Hepatocyte (in vitro differentiated cells): ENCODE results near the gene DGKZ. TPM values are rescaled to one million over a fixed set of nuclear protein-coding genes. Genes with fewer than 3 reads are reported as not detected.
A peak's percentile ranks its signal among the peaks of the same experiment; 100 is the strongest.

Source experiments
- DNase-seq: peaks from one replicate; pipeline ENCODE4 v3.0.0-alpha.2; 2016; ENCODE audit warnings: low spot score
- H2AFZ ChIP-seq: fragments of 200-600 bp; sonication (generic); 2 replicates; pipeline ENCODE4 v1.6.0; 2016; ENCODE audit warnings: antibody characterized with exemption, mild to moderate bottlenecking
- H3K27ac ChIP-seq: fragments of 200-600 bp; sonication (generic); 2 replicates; pipeline ENCODE4 v1.5.1; 2016; ENCODE audit warnings: mild to moderate bottlenecking
- H3K27me3 ChIP-seq: fragments of 200-600 bp; sonication (generic); 2 replicates; pipeline ENCODE4 v1.6.1; 2016
- H3K36me3 ChIP-seq: fragments of 200-600 bp; sonication (generic); replicated peaks from 2 replicates; pipeline ENCODE4 v1.5.1; 2016; ENCODE audit warnings: low read depth; ENCODE audit not compliant: insufficient read depth
- H3K4me1 ChIP-seq: fragments of 200-600 bp; sonication (generic); 2 replicates; pipeline ENCODE4 v1.5.1; 2016; ENCODE audit warnings: mild to moderate bottlenecking, moderate library complexity; ENCODE audit not compliant: insufficient read depth
- H3K4me2 ChIP-seq: fragments of 200-600 bp; sonication (generic); 2 replicates; pipeline ENCODE4 v1.6.0; 2016
- H3K4me3 ChIP-seq: fragments of 200-600 bp; sonication (generic); 2 replicates; pipeline ENCODE4 v1.5.1; 2016; ENCODE audit warnings: mild to moderate bottlenecking
- H3K79me2 ChIP-seq: fragments of 200-600 bp; sonication (generic); 2 replicates; pipeline ENCODE4 v1.6.0; 2017; ENCODE audit warnings: mild to moderate bottlenecking
- H3K9me2 ChIP-seq: fragments of 200-600 bp; sonication (generic); replicated peaks from 2 replicates; pipeline ENCODE4 v1.6.0; 2017; ENCODE audit warnings: mild to moderate bottlenecking; ENCODE audit not compliant: insufficient read depth
- H3K9me3 ChIP-seq: fragments of 200-600 bp; sonication (generic); 2 replicates; pipeline ENCODE4 v1.5.1; 2016; ENCODE audit warnings: low read depth, mild to moderate bottlenecking
- H4K20me1 ChIP-seq: fragments of 200-600 bp; sonication (generic); 2 replicates; pipeline ENCODE4 v1.6.0; 2016; ENCODE audit warnings: mild to moderate bottlenecking; ENCODE audit not compliant: insufficient read depth, poor library complexity, severe bottlenecking
- CTCF ChIP-seq: fragments of 200-600 bp; sonication (generic); IDR thresholded peaks from 2 replicates; pipeline ENCODE4 v1.5.1; 2016; ENCODE audit warnings: antibody characterized with exemption, mild to moderate bottlenecking; ENCODE audit not compliant: poor library complexity
- EZH2 ChIP-seq: fragments of 200-600 bp; sonication (generic); IDR thresholded peaks from 2 replicates; pipeline ENCODE4 v1.6.1; 2016; ENCODE audit warnings: antibody characterized with exemption, mild to moderate bottlenecking, borderline replicate concordance
- EZH2phosphoT487 ChIP-seq: fragments of 200-600 bp; sonication (generic); IDR thresholded peaks from one replicate; pipeline ENCODE4 v1.6.1; 2018; ENCODE audit warnings: antibody characterized with exemption, mild to moderate bottlenecking, low read depth, moderate library complexity; ENCODE audit not compliant: unreplicated experiment, severe bottlenecking
- WGBS: methylation state at CpG from one replicate; pipeline ENCODE4 v1.1.6; 2016; ENCODE audit warnings: low lambda C conversion rate; ENCODE audit errors: missing lambda C conversion rate; 5-methylcytosine and 5-hydroxymethylcytosine counted together
- polyA plus RNA-seq: library from polyadenylated mRNA; unstranded; fragments of >200 nt; fragmentation: Nextera tagmentation; extraction: Ambion mirVana; gene quantifications from 2 replicates; pipeline ENCODE4 v1.2.1, GENCODE V29; 2016
- total RNA-seq: library from RNA; depleted of rRNA; stranded (reverse); fragments of >200 nt; gene quantifications from 2 replicates; pipeline ENCODE4 v1.2.3, GENCODE V29; 2014

The DGKZ gene
- total and polyA plus RNA-seq, 2 experiments from 2014 or later: 26.6 to 42.9 TPM

- Histone ChIP-seq H3K27ac (no peak overlapping the region), H3K36me3 (no peaks in the 10 kb centered on the region), H3K4me2 (no peak overlapping the region), H3K27me3 (no peaks in the 10 kb centered on the region), H3K9me3 (no peaks in the 10 kb centered on the region), H3K4me1 (peaks cover 11% of the 10 kb centered on the region), H2AFZ (no peak overlapping the region), H3K79me2 (peaks cover 16% of the 10 kb centered on the region), H3K9me2 (no peaks in the 10 kb centered on the region), H3K4me3 (no peak overlapping the region), H4K20me1 (peaks cover 4% of the 10 kb centered on the region)
- WGBS: 98% methylated on average over 21 of the region's 22 CpGs
- TF ChIP-seq EZH2 (no peak), CTCF (no peak), EZH2phosphoT487 (no peak)
- DNase-seq: no peak
Observed at GRCh38 chr11:46366260-46366659, 19.0 kb downstream of the DGKZ start.

- H3K36me3 ChIP-seq: no peaks in the 10 kb centered on the region
- no peak overlapping the region for H3K4me3 ChIP-seq
- H2AFZ ChIP-seq: no peak overlapping the region
- no peak for DNase-seq
- H3K4me2 ChIP-seq: no peak overlapping the region
- H3K4me1 ChIP-seq: peaks cover 8% of the 10 kb centered on the region
- 94% methylated on average over 28 of the region's 31 CpGs for WGBS
- peaks cover 4% of the 10 kb centered on the region for H4K20me1 ChIP-seq
- H3K9me3 ChIP-seq: no peaks in the 10 kb centered on the region
- no peak overlapping the region for H3K27ac ChIP-seq
- peaks cover 12% of the 10 kb centered on the region for H3K79me2 ChIP-seq
- no peak for TF ChIP-seq EZH2
- TF ChIP-seq CTCF: no peak
- TF ChIP-seq EZH2phosphoT487: no peak
- H3K9me2 ChIP-seq: no peaks in the 10 kb centered on the region
- H3K27me3 ChIP-seq: no peaks in the 10 kb centered on the region
Observed at GRCh38 chr11:46366661-46367161, 19.4 kb downstream of the DGKZ start.

- H3K36me3 ChIP-seq: no peaks in the 10 kb centered on the region
- no peak overlapping the region for H3K4me2 ChIP-seq
- H3K9me3 ChIP-seq: no peaks in the 10 kb centered on the region
- no peak overlapping the region for H3K4me3 ChIP-seq
- H4K20me1 ChIP-seq: peaks cover 4% of the 10 kb centered on the region
- peaks cover 5% of the 10 kb centered on the region for H3K79me2 ChIP-seq
- H3K27ac ChIP-seq: no peak overlapping the region
- peak; percentile 83 for TF ChIP-seq CTCF
- TF ChIP-seq EZH2phosphoT487: no peak
- TF ChIP-seq EZH2: no peak
- peak; percentile 74 for DNase-seq
- WGBS: 47% methylated on average over 26 of the region's 32 CpGs
- no peaks in the 10 kb centered on the region for H3K9me2 ChIP-seq
- H2AFZ ChIP-seq: no peak overlapping the region
- H3K27me3 ChIP-seq: no peaks in the 10 kb centered on the region
- H3K4me1 ChIP-seq: peaks cover 5% of the 10 kb centered on the region
Observed at GRCh38 chr11:46367244-46367915, 20.1 kb downstream of the DGKZ start.
